Measurements from ENCODE around the gene LMOD3. TPM values are rescaled to one million over a fixed set of nuclear protein-coding genes. Genes with fewer than 3 reads are reported as not detected.

LMOD3 gene
- polyA plus RNA-seq, 3 donors = not detected

GRCh38 chr3:69126216-69126615 is 3.8 kb upstream of the LMOD3 start:
- Mint-ChIP-seq H3K4me1 (peaks cover 8% of the 10 kb centered on the region), H3K9me3 (no peaks in the 10 kb centered on the region), H3K36me3 (no peaks in the 10 kb centered on the region), H3K4me3 (no peak overlapping the region), H3K27me3 (ENCODE audit: low read depth in 3 of 3) (no peaks in the 10 kb centered on the region), H3K27ac (no peak overlapping the region)
- peaks cover 7% of the 10 kb centered on the region in 2 donors for H3K4me1 ChIP-seq (ENCODE audit: control insufficient read depth in 1 of 2, insufficient read depth in 2 of 2, low read length in 2 of 2)
- no CpG with 5 or more reads among the region's 3 CpGs for WGBS (ENCODE audit: insufficient coverage)
- no peaks in the 10 kb centered on the region for H3K79me2 ChIP-seq (ENCODE audit: insufficient read depth, low read length)
- intact Hi-C loops (cut with micrococcal nuclease) = no loop called here
- no peak overlapping the region for H2AFZ ChIP-seq (ENCODE audit: insufficient read depth, low read depth, low read length, poor library complexity, severe bottlenecking)
- no peaks in the 10 kb centered on the region for H3K27me3 ChIP-seq (ENCODE audit: control insufficient read depth in 2 of 2, insufficient read depth in 2 of 2, low read length in 2 of 2)
- no peak for DNase-seq
- no peak for TF ChIP-seq CTCF (IDR thresholded peaks at IDR 0.05)
- H3K9me3 ChIP-seq (replicated peaks in 1 of 2; ENCODE audit: control insufficient read depth in 1 of 2, insufficient read depth in 1 of 2, low read length in 2 of 2) = no peaks in the 10 kb centered on the region
- H3K36me3 ChIP-seq (replicated peaks in 1 of 2; ENCODE audit: control insufficient read depth in 1 of 2, insufficient read depth in 2 of 2, low read length in 2 of 2) = no peaks in the 10 kb centered on the region
- no peak overlapping the region for H3K9ac ChIP-seq (ENCODE audit: insufficient read depth, low read length, poor library complexity, severe bottlenecking)
- H4K20me1 ChIP-seq (ENCODE audit: insufficient read depth, low read length) = no peaks in the 10 kb centered on the region
- H3K4me2 ChIP-seq (replicated peaks; ENCODE audit: extremely low read depth, low read length, poor library complexity, severe bottlenecking) = no peak overlapping the region
- no peak overlapping the region for H3K27ac ChIP-seq (ENCODE audit: low read depth in 1 of 2, low read length in 2 of 2)
- H3K4me3 ChIP-seq (replicated peaks in 1 of 3; ENCODE audit: low read depth in 2 of 3, low read length in 3 of 3) = no peak overlapping the region

- Histone ChIP-seq H3K27ac (ENCODE audit: low read depth in 1 of 2, low read length in 2 of 2) (no peak overlapping the region), H3K9me3 (replicated peaks in 1 of 2; ENCODE audit: control insufficient read depth in 1 of 2, insufficient read depth in 1 of 2, low read length in 2 of 2) (no peaks in the 10 kb centered on the region), H3K4me2 (replicated peaks; ENCODE audit: extremely low read depth, low read length, poor library complexity, severe bottlenecking) (no peak overlapping the region), H4K20me1 (ENCODE audit: insufficient read depth, low read length) (no peaks in the 10 kb centered on the region), H3K36me3 (replicated peaks in 1 of 2; ENCODE audit: control insufficient read depth in 1 of 2, insufficient read depth in 2 of 2, low read length in 2 of 2) (no peaks in the 10 kb centered on the region), H2AFZ (ENCODE audit: insufficient read depth, low read depth, low read length, poor library complexity, severe bottlenecking) (peak overlapping the region; percentile 54), H3K4me1 (ENCODE audit: control insufficient read depth in 1 of 2, insufficient read depth in 2 of 2, low read length in 2 of 2) (peaks cover 7% of the 10 kb centered on the region in 2 donors), H3K79me2 (ENCODE audit: insufficient read depth, low read length) (no peaks in the 10 kb centered on the region), H3K9ac (ENCODE audit: insufficient read depth, low read length, poor library complexity, severe bottlenecking) (no peak overlapping the region), H3K4me3 (replicated peaks in 1 of 3; ENCODE audit: low read depth in 2 of 3, low read length in 3 of 3) (no peak overlapping the region), H3K27me3 (ENCODE audit: control insufficient read depth in 2 of 2, insufficient read depth in 2 of 2, low read length in 2 of 2) (no peaks in the 10 kb centered on the region)
- TF ChIP-seq CTCF (IDR thresholded peaks at IDR 0.05) = no peak
- Mint-ChIP-seq H3K27me3 (ENCODE audit: low read depth in 3 of 3) (peaks cover 0 to 1% (median 0%) of the 10 kb centered on the region in 3 donors), H3K4me1 (peaks cover 13% of the 10 kb centered on the region), H3K27ac (peak overlapping the region in 1 of 7 donors; percentile 41), H3K9me3 (no peaks in the 10 kb centered on the region), H3K4me3 (peak overlapping the region in 1 of 2 donors; percentile 39), H3K36me3 (no peaks in the 10 kb centered on the region)
- WGBS (ENCODE audit: insufficient coverage) = 100% methylated on average over 2 of the region's 8 CpGs
- intact Hi-C loops (cut with micrococcal nuclease) = no loop called here
- DNase-seq = peak in 1 of 3 donors; percentile 25
These were observed 445 bp downstream of the LMOD3 start for GRCh38 chr3:69121950-69122349.
